CD4-positive, alpha-beta T cell treated with Interleukin-17A for 4 hours (primary cell): ENCODE data around the gene LOXL4.

Source experiments
- DNase-seq: peaks from one replicate; pipeline ENCODE4 v3.0.0-alpha.2; 2020; ENCODE audit warnings: mixed read lengths

Gene LOXL4

DNA sequence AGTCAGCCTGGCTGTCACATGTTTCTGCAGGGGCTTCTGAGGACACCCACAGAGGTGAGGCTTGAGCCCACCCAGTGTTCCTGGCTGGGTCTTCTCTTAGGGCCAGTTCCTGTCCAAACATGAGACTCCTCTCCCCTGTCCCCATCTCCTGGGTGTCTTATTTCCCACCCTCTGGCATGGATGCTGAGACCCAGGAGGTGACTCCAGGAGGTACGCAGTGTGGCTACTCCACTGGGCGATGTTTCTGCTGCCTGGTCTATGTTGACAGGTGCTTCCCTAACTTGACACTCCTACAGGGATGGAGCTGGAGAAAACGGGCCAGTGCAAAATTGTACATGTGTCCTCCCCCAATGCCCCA, 26.3 kb upstream of the LOXL4 start:
- no peak for DNase-seq

- no peak for DNase-seq
These were observed 25.7 kb upstream of the LOXL4 start for GRCh38 chr10:98293550-98294269.

GRCh38 chr10:98292971-98293370, 25.0 kb upstream of the LOXL4 start:
- no peak for DNase-seq

DNA sequence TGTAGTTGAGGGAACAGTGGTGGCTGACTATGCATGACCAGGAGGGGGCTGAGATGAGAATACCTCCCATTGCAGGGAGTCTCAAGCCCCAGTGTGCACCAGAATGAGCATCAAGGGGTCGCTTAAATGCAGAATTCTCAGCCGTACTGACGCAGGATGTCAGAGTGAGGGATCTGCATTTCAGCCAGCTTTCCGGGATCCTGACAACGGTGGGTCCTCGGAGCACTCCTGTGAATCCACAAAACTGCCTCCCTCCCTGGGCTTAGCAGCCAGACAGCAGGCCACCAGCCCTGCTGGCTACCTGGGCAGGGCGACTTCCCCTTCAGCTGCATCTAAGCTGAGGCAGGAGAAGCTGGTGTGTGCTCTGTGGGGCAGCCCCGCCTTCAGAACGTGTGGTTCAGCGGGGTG, 21.8 kb upstream of the LOXL4 start:
- no peak for DNase-seq

- no peak for DNase-seq
These were observed 19.3 kb upstream of the LOXL4 start for GRCh38 chr10:98287321-98287720.

DNA sequence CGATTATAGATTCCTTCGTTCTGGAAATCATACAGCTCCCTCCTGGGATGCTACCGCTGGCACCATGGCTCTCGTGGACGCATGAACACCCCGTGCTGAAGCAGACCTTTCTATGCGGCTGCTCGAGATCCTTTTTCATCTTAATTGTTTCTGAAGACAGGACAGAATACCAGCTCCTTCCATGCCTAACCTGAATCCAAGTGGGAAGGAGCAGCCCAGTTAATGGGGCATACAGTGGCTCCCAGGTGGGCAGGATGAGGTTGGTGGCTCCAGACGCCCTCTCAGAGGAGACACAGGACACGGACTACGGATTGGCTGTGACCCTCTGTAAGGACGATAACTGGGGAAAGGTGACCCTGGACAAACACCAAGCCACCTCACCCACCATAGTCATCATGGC, 18.4 kb upstream of the LOXL4 start:
- DNase-seq: no peak

- DNase-seq: no peak
These were observed 17.4 kb upstream of the LOXL4 start for GRCh38 chr10:98285416-98285815.

DNA sequence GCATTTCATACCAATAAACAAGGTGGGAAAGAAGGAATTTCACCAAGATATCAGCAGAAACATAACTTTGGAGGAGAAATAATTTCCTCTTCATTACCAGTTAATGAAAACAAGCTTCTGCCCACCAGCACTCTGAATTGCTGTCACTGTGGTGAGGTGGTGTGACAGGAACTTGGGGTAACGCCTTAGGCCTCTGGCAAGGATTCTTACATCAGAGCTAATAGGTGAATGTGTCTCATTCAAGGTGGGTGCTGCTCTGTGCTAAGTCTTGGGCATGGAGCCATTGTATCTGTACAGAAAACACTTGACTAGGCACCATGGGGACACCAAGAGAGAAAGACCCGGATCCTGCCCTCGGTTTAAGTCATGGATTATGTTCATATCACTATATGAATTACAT, 8.3 kb upstream of the LOXL4 start:
- no peak for DNase-seq

DNA sequence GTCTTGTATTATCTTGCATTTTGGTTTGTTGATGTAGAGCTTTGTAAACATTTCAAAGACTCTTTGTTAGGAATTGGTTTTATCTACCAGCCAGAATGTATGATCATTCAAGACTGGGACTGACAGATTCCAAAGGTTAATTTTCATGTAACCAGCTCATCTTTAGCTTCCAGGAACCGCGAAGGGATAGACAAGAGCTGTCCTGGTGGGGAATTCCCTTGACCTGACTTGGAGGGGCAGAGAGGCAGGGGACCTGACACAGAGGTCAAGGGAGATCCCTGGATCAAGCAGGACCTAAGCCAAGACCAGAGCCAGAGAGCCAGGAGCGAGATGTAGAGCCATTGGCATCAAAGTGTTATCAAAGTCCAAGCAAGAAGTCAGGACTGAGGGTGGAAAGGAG, 6.6 kb upstream of the LOXL4 start:
- DNase-seq: no peak

DNA sequence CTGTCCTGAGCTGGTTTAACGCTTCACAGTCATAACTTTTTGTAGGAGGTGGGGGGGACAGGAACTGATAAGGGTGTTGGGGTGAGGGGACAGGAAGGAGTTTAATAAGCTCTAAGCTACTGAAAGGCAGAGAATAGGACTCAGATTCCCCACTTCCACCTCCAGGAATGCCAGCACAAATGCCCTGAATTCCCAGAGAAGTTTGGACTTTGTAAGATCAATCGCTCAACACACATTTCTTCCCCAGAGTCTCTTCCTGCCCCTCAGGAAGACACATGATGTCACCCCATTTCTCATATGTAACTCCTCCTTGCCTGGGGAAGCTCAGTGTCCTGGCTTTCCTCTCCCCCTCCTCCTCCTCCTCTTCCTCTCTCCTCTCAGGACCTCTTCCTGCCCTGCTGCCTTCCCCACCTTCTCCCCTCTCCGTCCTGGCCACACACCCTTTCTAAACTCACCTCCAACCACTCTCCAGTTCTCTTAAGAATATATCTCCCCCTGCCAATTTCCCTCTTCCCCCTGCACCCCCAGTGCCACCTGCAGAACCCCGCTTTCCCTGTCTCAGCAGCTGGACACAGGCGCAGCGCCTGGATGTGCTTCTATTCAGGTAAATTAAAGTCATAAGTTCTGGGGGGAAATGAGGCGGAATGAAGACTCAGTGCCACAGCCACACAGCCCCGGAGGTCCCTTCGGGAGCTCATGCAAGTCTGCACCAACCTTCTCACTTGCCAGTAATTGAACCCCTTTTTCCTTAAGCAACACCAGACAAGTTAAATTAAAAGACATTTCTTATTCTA, 5.3 kb upstream of the LOXL4 start:
- DNase-seq: no peak

GRCh38 chr10:98272656-98273055, 4.7 kb upstream of the LOXL4 start:
- no peak for DNase-seq

DNA sequence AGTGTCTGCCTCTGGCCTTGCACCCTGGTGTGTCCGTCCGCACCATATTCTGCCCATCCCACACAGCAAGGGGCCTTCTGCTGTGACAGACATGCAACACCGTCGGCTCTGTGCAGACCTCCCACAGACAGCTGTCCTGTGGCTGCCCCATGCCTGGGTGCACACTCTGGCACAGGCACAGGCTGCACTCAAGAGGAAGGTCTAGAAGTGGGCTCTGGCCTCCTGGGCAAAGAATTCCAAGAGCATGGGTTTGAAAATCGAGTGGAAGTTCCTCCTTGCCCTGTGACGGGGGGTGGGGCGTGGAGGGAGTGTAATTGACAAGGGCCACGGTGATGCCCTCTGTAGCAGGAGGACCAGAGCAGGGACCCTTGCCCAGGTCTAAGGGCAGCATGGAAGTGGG, 4.3 kb upstream of the LOXL4 start:
- no peak for DNase-seq

- DNase-seq: no peak
These were observed 2.8 kb upstream of the LOXL4 start for GRCh38 chr10:98270786-98271185.

- DNase-seq: no peak
These were observed 2.2 kb upstream of the LOXL4 start for GRCh38 chr10:98270073-98270740.

GRCh38 chr10:98269435-98269912, 1.5 kb upstream of the LOXL4 start:
- DNase-seq: no peak

DNA sequence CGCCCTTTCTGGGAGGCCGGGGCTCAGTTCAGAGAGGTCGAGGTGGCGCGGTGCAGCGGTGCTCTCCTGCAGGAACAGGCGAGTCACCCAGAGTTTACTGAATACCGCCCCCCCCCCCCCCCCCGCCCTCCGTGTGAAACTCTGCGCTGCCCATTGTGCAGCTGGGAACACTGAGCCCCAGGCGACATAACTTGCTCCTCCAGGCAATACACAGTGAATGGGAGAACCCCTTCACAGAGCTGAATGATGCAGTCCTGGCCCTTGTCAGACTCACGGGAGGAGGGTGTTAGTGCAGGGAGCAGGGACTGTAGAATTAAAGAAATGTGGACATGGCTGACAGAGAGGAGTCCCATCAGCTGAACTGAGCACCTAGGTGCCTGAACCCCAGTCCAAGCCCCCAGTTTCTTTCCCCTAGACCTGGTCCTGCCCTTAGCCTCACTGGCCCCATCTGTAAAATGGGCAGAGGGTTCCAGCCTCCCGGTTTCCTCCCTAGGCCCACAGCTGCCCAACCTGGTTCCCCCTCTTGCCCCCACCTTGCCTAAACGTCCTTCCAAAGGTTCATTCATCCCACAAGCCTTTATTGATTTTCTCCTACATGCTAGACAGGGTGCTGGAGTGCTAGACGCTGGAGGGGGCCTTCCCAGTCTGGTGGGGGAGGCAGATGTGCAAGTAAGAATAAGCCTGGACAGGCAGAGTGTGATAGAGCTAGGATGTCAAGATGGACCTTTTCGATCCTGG, 869 bp upstream of the LOXL4 start:
- DNase-seq: no peak

DNA sequence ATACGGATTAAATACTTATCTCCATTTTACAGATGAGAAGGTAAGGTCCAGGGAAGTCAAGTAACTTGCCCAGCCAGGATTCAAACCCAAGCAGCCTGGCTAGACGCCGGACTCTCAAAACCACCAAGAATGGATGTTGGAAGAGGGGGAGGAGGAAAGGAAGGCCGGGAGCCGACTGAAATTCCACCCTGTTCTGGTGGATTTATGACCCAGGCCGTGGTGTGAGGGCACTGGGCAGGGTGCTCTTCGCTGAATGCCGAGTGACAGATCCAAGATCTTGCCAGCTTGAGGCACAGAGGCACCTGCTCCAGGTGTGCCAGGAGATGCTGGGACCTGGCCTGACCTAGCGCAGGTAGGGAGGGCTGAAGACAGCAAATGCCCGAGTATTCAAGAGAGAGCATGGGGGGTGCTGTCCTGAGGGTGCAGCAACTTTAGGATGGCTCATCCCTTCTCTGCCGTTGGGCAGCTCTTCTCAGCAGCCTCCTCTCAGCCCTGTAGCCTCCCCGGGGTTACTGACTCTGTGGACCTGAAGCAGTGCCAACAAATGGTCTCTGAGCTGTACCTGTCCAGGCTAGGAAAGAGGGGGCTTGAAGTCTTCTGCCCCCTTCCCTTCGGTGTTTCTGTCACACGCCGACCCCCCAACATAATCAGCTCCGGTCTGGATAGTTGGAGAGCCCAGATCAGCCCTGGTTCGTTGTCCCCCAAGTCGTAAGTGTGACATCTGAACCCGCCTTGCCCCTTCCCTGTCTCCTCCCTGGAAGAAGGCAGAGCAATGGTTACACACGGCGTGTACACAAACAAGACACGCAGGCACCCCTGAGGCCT, 713 bp downstream of the LOXL4 start:
- DNase-seq: no peak

DNA sequence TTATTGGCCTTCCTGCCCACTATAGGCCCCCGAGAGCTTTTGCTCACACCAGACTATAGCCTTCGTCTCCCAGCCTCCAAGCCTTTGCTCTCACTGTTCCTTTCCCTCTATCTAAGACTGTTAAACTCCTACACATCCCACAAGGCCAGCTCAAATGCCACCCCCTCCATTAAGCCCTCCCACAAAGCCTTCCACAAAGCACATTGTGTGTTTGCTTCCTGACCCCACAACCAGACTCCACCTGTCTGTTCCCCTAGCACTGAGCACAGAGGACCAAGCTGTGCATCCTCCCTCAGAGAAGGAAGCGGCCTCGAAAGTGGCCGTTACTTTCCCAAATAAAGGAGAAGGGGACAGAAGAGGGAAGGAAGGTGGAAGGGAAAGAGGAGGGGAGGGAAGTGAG, 1.3 kb downstream of the LOXL4 start:
- DNase-seq: no peak

GRCh38 chr10:98265403-98266378, 2.3 kb downstream of the LOXL4 start:
- DNase-seq: no peak

DNA sequence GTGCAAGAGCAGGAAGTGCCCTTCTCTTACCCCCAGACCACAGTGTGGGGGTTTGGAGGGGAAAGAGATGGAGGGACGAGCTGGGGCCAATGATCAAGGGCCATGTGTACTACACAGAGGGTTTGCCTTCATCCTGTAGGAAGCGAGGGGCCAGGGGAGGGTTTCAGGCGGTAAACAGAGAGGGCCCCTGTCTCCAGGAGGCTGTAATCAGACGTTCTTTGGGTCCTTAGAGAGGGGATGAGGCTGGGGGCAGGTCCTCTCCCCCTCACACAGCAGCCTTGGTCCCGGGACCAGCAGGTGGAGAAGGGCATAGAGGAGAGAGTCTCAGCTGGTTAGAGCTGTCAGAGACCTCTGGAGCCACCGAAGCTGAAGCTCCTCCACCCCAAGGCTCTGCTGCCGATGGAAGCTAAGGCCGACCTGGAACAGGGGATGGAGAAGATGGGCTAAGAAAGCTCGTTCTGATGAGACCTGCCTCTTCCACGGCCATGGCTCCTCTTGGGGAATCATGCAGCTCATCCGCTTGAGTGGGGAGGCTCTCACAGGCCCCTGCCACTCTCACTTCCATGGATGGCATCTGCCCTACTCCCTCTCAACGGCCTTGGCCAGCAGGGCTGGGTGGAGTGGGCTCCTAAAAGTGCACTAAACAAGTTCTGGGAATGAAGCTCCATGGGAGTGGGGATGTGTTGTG, 3.5 kb downstream of the LOXL4 start:
- DNase-seq: no peak
